ENCODE measurements around the gene PET117.
"Not testable (repeated sequence)": the region's sequence is repeated elsewhere in the genome, so short reads cannot be mapped to it uniquely, and the experiment has no call there.

The PET117 gene, protein sequence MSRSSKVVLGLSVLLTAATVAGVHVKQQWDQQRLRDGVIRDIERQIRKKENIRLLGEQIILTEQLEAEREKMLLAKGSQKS

DNA sequence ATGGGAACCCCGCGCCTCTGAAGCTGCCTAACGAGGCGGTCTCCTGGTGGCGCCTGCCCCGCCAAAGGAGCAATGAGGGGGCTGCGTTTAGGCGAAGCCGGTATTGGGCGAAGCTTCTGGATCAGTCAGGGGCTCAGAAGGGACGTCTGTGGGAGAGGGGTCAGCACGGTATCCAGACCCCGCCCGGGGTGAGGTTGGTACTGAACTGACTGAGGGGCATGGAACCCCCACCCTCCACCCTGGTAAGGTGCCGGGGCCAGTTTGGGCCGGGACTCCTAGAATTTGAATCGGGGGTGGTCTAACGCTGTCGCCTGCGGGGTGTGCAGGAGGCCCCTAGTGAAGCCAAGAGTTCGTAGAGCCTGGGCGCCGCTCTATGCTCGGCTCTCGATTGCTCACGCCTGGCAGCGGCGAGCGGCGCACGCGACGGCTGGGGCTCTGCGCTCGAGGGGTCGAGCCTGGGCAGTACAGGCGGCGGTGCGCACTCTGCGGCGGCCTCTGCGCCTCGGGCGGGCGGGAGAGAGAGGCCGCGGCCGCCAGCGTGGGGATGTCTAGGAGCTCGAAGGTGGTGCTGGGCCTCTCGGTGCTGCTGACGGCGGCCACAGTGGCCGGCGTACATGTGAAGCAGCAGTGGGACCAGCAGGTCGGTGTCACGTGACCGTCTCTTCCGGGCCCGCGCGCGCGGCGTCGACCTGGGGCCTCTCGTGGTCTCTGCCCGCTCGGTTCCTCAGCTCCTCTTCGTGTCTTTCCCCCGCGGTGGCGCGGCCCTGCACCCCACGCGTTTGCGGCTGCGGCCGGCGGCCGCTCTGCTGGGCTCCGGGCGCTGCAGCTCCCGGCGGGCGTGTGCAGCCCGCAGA lies at the start of gene PET117, which contains the start of gene KAT14:
Gene PET117, plus strand, starts transcription at position 452 of the 854 bp plus-strand sequence. Its CDS starts 93 bp downstream, at position 545.
Gene KAT14, plus strand, starts transcription at position 452 of the 854 bp plus-strand sequence. CDS start 4,798 bp downstream, outside the sequence.
- DNase-seq = peak; percentile 93

DNA sequence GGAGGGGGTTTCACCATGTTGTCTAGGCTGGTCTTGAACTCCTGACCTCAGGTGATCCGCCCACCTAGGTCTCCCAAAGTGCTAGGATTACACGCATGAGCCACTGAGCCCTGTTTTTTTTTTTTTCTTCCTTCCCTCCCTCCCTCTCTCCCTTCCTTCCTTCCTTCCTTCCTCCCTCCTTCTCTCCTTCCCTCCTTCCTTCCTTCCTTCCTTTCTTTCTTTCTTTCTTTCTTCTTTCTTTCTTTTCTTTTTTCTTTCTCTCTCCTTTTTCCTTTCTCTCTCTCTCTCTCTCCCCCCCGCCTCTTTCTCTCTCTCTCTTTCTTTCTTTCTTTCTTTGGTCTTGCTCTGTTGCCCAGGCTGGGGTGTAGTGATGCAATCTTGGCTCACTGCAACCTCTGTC lies 49.4 kb upstream of the PET117 start:
- not testable (repeated sequence) for DNase-seq

DNA sequence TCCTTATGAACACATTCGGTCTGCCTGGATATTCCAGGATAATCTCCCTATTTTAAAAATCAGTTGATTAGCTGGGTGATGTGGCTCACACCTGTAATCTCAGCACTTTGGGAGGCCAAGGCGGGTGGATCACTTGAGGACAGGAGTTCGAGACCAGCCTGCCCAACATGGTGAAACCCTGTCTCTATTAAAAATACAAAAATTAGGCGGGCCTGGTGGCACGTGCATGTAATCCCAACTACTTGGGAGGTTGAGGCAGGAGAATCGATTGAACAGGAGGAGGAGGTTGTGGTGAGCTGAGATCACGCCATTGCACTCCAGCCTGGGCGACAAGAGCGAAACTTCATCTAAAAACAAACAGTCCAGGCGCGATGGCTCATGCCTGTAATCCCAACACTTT lies 48.8 kb upstream of the PET117 start:
- not testable (repeated sequence) for DNase-seq

DNA sequence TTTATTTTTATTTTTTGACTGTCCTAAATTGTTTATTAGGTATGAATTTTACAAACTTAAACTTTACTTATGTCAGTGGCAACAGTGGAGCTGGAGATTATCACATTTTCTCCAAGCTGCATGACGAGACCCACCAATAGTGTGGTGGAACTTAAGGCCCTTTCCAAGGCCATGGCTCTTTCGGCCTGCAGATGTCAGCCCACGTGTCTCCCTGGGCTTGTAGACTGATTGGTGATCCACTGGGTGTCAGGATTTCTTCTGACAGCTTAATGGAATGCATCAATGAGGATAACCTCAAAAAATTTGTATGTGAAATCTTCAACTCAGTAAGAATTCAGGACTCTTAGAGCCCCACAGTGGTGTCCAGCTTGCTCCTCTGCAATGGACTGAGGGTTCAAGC lies 47.6 kb upstream of the PET117 start:
- DNase-seq = no peak

DNA sequence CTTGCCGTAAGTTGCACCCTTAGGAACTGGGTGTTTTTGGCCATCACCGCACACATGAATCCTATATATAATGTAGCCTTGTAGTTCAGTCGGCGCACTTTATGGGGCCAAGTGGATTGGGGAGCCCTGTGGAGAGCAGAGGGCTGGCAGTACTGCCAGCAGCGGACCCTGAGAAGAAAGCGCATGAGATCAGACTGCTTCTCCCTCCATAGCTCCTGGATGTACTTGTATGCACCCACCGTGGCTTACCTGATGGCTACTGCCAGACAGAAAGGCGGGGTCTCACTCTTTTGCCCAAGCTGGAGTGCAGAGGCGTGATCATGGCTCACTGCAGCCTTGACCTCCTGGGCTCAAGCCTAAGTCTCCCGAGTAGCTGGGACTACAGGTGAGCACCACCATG lies 47.2 kb upstream of the PET117 start:
- DNase-seq = no peak

DNA sequence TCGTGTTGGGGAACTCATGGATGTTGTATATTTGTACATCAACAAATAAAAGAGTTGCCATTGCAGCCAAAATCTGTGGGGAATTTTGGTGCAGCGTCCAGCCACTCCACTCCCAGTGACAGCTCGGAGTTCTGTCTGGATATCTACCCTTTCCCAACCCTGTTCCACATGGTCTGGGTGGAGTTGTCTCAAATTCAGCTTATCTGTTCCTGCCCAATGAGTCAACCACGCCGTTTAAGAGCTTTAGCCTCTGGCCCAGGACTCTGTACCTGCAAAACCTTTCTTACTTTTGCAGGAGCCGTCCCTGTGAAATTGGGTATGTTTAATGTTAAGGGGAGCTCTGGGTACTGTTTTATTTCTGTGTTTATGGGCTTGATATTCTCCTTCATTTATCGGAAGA lies 46.0 kb upstream of the PET117 start:
- DNase-seq = no peak

DNA sequence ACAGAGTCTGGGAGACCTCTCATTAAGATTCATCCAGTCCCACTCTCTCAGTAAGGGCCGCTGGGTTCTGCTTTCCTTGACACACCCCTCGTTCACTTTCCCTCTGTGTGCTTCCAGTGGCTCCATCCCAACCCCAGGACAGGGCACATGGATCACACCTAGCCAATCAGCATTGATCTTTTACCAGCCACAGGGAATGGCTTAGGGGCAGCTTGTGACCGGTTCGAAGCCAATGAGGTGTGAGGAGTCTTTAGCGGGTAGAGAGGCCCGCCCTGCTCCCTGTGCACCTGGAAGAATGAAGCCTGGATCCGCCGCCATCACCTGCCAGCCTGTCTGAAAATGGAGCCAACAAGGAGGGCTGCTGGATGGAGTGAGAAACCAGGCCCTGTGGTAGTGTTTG lies 44.8 kb upstream of the PET117 start:
- no peak for DNase-seq

DNA sequence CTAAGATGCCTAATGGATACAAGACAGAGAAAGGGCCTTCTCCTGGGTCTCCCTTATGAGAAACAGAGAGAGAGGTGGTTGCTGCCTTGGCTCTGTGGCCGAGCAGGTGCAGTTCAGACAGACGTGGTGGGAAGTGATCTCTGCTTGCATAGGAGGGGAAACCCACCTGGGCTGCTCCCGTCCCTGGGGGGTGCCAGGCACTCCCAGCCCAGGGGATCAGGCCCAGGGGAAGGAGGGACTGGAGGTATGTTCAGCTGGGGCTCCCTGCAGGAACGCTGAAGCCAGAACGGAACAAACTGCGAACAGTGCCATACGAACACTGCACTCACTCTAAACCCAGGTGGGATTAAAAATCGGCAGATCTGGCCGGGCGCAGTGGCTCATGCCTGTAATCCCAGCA lies 44.3 kb upstream of the PET117 start:
- DNase-seq = no peak

DNA sequence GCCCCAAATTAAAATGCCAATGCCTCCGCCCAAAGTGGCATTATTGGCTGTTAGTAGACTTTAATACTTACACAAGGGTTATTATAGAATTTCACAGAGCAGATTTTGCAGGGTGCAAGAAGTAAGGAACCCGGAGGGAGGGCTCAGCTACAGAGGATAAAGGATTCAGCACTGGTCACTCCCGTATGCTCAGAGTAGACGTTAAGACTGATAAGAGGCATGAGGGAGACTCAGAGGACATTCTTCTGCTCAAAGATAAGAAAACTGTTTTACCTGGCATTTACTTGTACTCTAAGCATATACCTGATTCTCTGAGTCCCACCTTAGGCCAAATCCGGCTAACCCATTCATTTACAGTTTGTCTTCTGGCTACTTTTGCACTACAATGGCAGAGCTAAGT lies 43.5 kb upstream of the PET117 start:
- DNase-seq = no peak

DNA sequence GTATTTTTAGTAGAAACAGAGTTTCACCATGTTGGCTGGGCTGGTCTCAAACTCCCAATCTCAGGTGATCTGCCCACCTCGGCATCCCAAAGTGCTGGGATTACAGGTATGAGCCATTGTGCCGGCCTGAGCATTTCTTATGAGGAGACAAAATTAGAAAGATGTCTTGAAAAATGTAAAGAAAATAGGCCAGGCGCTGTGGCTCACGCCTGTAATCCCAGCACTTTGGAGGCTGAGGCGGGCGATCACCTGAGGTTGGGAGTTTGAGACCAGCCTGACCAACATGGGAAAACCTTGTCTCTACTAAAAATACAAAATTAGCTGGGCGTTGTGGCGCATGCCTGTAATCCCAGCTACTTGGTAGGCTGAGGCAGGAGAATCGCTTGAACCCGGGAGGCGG lies 37.1 kb upstream of the PET117 start:
- not testable (repeated sequence) for DNase-seq

DNA sequence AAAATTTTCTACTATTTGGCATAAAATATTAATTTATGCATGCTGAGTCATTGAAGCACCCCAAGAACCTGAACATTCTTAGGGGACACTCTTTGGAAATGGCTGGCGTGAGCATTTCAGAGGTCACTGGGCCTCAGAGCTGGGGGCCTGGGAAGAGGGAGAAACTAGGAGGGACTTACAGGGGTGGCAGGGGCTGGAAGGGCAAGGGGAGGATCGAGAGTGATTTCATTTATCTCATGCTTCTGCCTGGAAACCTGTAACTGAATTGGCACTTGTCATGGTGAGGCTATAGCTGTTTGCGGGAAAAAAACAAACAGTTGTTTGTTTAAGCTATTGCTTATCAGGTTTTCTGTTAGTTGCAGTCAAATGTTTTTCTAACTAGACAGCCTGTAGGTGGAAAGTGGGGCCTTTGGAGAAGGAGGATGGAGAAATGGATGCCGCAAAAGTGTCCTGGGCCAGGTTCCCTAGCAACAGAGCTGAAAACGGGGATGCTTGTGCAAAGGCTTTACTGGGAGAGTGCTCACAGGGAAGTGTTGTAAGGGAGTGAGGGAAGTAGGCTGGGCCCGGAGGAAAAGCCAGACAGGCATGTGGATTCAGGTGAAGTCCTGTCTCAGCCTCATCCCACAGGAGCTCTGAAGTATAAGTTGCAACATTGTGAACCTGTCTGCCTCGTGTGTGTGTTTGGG lies 36.4 kb upstream of the PET117 start:
- DNase-seq = peak; percentile 8

DNA sequence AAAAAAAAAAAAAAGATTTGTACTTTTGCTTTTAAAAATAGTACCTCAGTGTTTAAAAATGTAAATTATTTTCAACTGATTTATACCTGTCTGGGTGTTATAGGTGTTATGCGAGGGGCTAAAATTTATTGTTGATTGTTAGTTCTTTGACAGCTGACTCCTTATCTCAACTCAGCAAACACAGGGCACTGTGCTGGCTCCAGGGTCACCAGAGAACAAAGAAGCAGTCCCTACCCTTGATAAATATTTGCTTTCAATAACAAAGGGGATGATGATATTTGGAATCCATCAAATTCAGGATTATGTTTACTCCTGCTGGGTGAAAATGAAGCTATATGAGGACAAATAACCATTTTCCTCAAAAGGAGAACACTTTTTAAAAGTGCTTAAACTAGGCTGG lies 34.2 kb upstream of the PET117 start:
- DNase-seq = no peak

DNA sequence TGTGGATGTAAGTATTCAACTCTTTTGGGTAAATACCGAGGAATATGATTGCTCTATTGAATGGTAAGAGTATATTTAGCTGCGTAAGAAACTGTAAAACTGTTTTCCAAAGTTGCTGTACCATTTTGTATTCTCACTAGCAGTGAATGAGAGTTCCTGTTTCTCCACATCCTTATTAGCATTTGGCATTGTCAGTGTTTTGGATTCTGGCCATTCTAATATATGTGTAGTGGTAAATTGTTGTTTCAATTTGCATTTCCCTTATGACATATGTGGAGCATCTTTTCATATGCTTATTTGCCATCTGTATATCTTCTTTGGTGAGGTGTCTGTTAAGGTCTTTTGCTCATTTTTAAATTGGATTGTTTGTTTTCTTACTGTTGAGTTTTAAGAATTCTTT lies 29.3 kb upstream of the PET117 start:
- DNase-seq = no peak

DNA sequence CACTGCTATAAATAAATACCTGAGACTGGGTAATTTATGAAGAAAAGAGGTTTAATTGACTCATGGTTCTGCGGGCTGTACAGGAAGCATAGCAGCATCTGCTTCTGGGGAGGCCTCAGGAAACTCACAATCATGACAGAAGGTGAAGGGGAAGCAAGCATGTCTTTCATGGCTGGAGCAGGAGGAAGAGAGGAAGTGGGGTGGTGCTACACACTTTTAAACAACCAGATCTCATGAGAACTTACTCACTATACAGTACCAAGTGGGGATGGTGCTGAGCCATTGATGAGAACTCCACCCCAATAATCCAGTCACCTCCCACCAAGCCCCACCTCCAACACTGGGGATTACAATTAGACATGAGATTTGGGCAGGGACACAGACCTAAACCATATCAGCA lies 9.1 kb upstream of the PET117 start:
- DNase-seq = not testable (repeated sequence)

DNA sequence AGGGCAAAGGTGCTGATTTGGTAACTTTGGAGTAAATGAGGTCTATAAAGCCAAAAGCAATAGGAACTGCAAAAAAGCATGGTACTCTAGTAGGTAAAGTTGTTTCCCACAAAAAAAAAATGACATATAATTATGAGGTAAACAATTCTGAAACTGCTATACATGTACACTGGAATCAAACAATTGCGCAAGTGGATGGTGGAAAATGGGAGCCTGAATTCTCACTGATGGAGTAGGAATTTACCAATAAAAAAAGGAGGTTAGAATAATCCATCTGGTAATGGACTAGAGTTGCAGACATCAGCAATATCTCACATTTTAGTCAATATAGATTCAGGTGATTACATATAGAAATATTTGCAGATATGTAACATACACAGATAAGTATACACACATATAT lies 5.0 kb upstream of the PET117 start:
- no peak for DNase-seq

DNA sequence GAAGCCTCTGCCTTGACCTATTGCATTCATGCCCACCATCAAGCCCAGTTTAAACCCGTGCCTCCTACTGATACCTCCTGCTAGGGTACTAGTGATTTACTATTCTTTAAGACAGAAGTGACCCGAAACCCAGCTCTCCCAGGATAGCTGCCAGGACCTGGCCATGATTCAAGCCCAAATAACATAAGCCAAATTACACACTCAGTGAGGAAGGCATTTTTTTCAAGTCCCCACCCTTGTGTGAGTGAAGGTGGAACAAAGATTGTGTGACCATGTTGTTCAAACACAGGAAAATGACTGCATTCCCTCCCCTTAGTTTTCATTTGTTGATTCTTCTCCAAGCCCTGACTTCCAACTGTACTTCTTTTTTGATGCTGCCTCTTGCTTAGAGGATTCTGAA lies 3.7 kb upstream of the PET117 start:
- DNase-seq = no peak

DNA sequence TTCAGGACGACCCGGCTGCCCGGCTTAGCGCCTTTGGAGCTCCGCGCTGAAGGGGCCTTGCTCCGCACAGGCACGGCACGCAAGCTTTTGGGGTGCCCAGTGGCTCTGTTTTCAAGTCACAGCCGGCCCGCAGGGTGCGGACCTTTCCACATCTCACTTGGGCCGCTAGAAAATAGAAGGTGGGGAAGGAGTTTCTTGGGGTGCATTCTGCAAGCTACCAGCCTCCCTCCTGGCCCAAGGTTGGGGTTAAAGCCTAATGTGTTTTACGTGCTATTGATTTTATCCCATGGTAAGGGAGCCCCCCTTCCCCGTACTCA lies 561 bp downstream of the PET117 start:
- DNase-seq = no peak

DNA sequence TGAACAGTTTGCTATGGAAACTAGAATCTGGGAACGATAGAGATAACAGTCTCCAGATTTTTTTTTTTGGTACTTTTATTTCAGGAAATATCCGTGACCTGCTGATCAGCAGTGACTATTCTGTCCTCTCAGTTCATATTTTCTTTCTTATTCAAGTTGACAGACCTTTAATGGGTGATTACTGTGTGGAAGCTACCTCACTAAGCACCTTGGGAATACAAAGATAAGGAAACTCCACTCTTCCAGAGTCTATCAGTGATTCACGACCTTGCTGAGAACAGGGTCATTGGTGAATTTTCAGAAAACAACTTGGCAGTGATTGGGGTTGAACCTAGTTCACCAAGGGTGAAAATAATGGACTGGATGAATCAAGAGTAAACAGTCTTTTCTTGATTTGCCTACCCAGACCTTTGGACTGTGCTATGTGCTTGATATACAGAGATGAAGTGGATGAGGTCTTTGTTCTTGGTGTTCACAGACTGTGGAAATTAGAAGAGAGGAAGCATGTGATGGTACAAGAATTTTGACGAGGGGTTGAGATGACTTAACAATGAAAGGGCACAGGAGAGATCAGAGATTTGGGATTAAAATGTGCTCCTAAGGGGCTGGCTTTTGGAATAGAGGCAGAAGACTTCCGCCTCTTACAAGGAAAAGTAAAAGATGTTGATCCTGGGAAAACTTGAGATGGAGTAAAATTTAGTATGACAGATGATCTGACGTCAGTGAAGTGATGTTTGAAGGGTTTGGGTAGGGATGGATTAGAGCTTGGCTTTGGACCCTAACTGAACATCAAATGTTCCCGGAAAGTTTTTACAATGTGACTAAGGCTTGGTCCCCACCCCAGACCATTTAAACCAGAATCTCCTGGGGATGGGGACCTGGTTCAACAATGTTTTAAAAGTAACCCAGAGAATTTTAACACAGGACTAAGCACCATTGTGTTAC lies 1.2 kb downstream of the PET117 start:
- DNase-seq = no peak

DNA sequence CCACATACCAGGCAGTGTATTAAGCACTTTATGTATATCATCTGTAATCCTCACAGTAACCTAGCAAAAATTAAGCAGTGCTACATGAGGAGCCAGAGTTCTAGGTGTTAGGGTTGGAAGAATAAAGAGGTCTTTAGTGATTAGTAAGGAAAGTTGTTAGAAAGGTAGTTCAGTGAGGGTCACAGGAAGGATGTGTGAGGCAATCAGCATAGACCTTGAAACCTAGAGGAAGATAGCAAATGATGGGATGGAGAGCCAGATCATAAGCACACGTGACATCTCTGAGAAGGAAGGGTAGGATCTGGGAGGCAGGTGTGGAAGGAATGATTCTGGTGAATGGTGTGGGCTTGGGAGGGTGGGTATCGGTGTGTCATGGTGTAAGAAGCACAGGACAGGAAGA lies 2.2 kb downstream of the PET117 start:
- no peak for DNase-seq

DNA sequence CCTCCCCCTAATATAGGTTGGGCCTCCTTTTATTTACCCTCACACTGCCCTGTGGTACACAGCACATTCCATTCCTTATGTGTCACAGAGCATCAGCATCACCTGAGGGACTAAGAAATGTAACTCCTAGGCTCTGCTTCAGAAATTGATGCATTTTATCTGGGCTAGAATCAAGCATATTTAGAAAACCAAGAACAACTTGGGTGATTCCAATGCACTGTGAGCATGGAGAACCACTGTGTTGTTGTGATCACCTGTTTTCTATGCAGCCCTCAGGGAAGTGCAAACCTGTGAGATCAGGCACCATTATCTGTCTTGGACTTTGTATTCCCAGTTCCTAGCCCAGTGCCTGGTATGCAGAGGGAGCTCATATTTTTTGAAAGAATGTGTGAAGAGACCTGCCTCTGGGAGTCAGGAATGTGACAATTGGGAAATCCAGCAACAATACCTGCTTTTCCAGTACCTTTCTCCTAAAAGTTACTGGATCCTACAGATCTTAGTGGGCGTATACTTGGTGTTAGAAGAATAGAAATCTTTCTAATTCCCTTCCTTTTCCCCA lies 7.0 kb downstream of the PET117 start:
- no peak for DNase-seq

DNA sequence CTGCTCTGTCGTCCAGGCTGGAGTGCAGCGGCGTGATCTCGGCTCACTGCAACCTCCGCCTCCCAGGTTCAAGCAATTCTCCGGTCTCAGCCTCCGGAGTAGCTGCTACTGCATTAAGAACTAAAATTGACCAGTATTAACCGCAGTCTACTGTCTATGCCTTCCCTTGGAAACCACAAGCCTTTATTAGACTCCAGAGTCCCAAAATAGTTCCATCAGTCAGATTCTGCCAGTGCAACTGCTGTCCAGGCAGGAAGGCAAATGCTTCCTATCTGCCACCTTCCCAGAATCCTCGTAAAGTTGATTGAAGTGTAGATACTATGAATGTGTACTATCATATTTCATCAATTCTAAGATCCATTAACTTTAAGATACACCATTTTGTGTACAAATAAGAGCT lies 16.7 kb downstream of the PET117 start:
- no peak for DNase-seq

DNA sequence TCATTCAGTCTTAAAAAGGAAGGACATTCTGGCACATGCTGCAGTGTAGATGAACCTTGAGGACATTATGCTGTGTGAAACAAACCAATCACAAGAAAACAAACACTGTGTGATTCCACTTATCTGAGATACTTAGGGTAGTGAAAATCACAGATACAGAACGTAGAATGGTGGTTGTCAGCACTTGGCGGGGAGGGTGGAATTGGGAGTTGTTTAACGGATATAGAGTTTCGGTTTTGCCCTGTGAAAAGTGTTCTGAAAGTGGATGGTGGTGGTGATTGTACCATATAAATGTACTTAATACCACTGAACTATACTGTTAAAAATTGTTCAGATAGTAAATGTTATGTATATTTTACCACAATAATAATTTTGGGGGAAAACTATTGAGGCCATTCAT lies 18.4 kb downstream of the PET117 start:
- no peak for DNase-seq

DNA sequence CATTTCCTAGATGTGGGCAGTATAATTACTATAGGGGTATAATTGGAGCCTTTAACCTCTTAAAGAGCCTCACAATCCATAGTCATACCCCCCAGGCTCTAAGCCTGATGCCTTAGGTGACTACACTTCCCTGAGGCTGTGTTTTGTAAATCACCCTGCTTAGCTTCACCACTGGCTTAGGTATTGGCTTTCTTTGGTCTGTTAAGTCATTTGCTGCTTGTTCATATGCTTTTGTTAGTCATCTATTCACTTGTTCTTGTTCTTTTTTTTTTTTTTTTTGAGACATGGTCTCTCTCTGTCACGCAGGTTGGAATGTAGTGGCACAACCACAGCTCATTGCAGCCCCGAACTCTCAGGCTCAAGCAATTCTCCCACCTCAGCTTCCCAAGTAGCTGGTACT lies 26.7 kb downstream of the PET117 start:
- DNase-seq = no peak

All from NCI-H2171 (cell line).